AG04450 (cell line): ENCODE results near the gene ADGRD1. TPM values are rescaled to one million over a fixed set of nuclear protein-coding genes. Genes with fewer than 3 reads are reported as not detected.

ENCODE experiments used
- CTCF ChIA-PET: fragments of 300-600, 350-600 bp; formaldehyde crosslinking; extraction: SDS; loops from one replicate; lab custom pipeline; 2022; ENCODE audit warnings: antibody characterized with exemption, inconsistent platforms; lab: Charles Lee
- POLR2A ChIA-PET: fragments of 350-600 bp; formaldehyde crosslinking; extraction: SDS; loops from one replicate; lab custom pipeline; 2021; ENCODE audit warnings: antibody characterized with exemption, inconsistent platforms; lab: Yijun Ruan, JAX
- DNase-seq: peaks from one replicate; pipeline ENCODE4 v3.0.0-alpha.2; 2011; ENCODE audit warnings: low read depth, low spot score
- H3K27ac ChIP-seq: one replicate; pipeline ENCODE4 v1.5.1; 2012; ENCODE audit warnings: low read depth, low read length, control low read depth
- H3K27me3 ChIP-seq: one replicate; pipeline ENCODE4 v1.6.0; 2012; ENCODE audit warnings: low read length; ENCODE audit not compliant: control insufficient read depth, insufficient read depth
- H3K4me3 ChIP-seq: 2 replicates; pipeline ENCODE4 v1.5.1; 2011; ENCODE audit warnings: mild to moderate bottlenecking, low read depth, low read length, control low read depth
- H3K9me3 ChIP-seq: 2 replicates; pipeline ENCODE4 v1.5.1; 2012; ENCODE audit warnings: low read length; ENCODE audit not compliant: control insufficient read depth, insufficient read depth
- CTCF ChIP-seq: IDR thresholded peaks from 2 replicates; pipeline ENCODE4 v1.5.1; 2011; ENCODE audit warnings: low read depth, low read length, control low read depth, inconsistent platforms
- polyA plus RNA-seq: library from polyadenylated mRNA; depleted of rRNA; stranded (reverse); fragments of >200 nt; gene quantifications from 2 replicates; pipeline ENCODE4 v1.2.3, GENCODE V29; 2011

The ADGRD1 gene
- polyA plus RNA-seq, 1 experiment: 0.05 TPM

DNA sequence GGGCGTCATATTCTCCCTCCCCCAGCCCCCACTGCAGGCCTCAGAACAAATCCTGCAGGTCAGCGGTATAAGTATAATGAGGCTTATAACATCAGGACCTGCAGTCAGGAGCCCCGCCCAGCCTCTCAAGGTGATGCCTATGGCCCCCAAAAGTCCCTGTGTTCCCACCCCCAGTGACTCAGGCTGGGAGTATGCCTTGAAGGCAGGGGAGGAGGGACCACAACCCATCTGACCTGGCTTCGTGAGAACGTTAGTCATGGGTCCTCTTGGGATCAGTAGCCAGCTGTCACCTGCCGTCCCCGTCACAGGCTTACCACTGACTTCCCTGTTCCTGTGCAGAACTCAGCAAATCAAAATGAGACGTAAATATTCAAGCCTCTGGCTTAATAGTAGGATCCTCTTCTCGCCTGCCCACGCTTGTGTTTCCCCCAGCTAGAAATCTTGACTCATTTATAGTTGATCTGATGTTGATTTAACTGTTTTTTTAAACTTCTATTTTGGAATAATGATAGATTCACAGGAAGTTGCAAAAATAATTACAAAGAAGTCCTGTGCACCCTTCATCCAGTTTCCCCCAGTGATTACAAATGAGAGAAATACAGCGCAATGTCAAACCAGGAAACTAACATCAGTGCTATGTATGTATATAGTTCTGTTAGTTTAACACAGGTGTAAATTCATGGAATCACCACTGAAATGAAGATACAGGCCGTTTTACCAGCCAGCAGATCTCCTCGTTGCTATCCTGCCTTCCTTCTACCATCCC lies 107.5 kb downstream of the ADGRD1 start:
- ChIA-PET POLR2A (no interaction called here), CTCF (no interaction called here)
- Histone ChIP-seq H3K27me3 (no peaks in the 10 kb centered on the region), H3K27ac (no peak overlapping the region), H3K4me3 (no peak overlapping the region), H3K9me3 (peaks cover 33% of the 10 kb centered on the region)
- no peak for DNase-seq
- TF ChIP-seq CTCF: no peak

DNA sequence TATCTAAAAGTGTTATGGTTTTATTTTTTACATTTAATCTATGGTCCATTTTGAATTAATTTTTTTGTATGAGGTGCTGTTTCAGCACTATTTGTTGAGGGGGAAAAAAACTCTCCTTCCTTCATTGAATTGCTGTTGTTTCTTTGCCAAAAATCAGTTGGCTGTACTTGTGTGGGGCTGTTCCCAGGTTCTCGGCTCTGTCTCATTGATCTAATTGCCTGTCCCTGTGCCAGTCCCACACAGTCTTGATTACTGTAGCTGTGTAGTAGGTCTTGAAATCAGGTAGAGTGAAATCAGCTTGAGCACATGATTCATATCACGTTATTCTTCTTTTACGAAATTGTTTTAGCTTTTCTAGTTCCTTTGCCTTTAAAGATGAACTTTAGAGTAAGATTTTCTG lies 109.7 kb downstream of the ADGRD1 start:
- ChIA-PET POLR2A (no interaction called here), CTCF (interaction anchor here (0.6 kb wide), 1 partner anchor 9 kb away, joined by 3 read pairs; no protein-coding TSS in a partner anchor)
- Histone ChIP-seq H3K27me3 (no peaks in the 10 kb centered on the region), H3K4me3 (no peak overlapping the region), H3K27ac (no peak overlapping the region), H3K9me3 (peaks cover 43% of the 10 kb centered on the region)
- no peak for DNase-seq
- no peak for TF ChIP-seq CTCF

- CTCF ChIA-PET: interaction anchor here (0.6 kb wide), 1 partner anchor 10 kb away, joined by 3 read pairs; no protein-coding TSS in a partner anchor
- POLR2A ChIA-PET: no interaction called here
- Histone ChIP-seq H3K27ac (no peak overlapping the region), H3K4me3 (no peak overlapping the region), H3K9me3 (peaks cover 43% of the 10 kb centered on the region), H3K27me3 (no peaks in the 10 kb centered on the region)
- TF ChIP-seq CTCF: no peak
- DNase-seq: no peak
Observed at GRCh38 chr12:131063960-131064359, 110.3 kb downstream of the ADGRD1 start.

- CTCF ChIA-PET: no interaction called here
- H3K27ac ChIP-seq: no peak overlapping the region
- TF ChIP-seq CTCF: no peak
- POLR2A ChIA-PET: no interaction called here
- no peak overlapping the region for H3K4me3 ChIP-seq
- H3K9me3 ChIP-seq: peaks cover 43% of the 10 kb centered on the region
- H3K27me3 ChIP-seq: no peaks in the 10 kb centered on the region
- no peak for DNase-seq
Observed at GRCh38 chr12:131065279-131065678, 111.6 kb downstream of the ADGRD1 start.

GRCh38 chr12:131065801-131066200 lies 112.1 kb downstream of the ADGRD1 start:
- POLR2A ChIA-PET: no interaction called here
- no peaks in the 10 kb centered on the region for H3K27me3 ChIP-seq
- no peak overlapping the region for H3K27ac ChIP-seq
- CTCF ChIA-PET: no interaction called here
- no peak overlapping the region for H3K4me3 ChIP-seq
- TF ChIP-seq CTCF: no peak
- DNase-seq: no peak
- H3K9me3 ChIP-seq: peaks cover 42% of the 10 kb centered on the region
